Dermis blood vessel endothelial cell (primary cell): Measurements from ENCODE around the gene RNASE2. TPM values are rescaled to one million over a fixed set of nuclear protein-coding genes. Genes with fewer than 3 reads are reported as not detected.
A peak's percentile ranks its signal among the peaks of the same experiment; 100 is the strongest.
"Not testable (repeated sequence)": the region's sequence is repeated elsewhere in the genome, so short reads cannot be mapped to it uniquely, and the experiment has no call there.

Experiments used
- DNase-seq: peaks from one replicate; pipeline ENCODE4 v3.0.0; 2010
- total RNA-seq: library from RNA; depleted of rRNA; stranded (reverse); fragments of >200 nt; gene quantifications from 2 replicates; pipeline ENCODE4 v1.2.3, GENCODE V29; 2014

The RNASE2 gene
- total RNA-seq, 1 donor from 2014 or later: not detected

DNA sequence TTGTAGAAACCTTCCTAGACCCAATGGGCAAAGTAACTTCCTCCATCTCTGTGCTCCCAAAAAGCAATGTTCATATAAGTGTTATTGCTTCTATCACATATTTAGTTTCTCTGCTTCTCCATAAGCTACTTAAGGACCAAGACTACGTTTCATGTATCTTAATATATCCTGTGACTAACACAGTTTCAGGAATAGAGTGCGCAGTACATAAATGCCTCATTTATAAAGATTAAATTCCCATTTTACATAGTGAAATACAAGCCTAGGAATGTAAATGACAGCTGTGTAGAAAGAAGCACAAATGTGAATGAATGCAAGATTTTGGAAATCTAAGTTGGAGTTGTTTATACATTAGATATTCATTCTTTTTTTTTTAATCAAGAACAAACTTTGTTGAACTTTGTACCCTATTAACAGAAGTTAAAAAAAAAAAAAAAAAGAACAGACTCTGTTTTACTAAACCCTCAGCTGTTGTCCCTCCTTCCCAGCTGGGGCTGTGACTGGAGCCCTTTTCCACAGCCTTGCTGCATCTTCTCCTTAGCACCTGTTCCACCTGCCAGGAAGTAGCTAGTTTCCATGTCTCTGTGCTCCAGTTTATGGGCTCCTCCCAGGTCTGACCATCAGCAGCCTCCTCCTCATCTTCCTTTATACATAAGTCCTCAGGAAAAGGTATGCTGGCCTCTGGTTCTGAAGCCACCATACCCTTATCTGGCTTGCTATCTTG is 27.5 kb downstream of the RNASE2 start:
- no peak for DNase-seq

DNA sequence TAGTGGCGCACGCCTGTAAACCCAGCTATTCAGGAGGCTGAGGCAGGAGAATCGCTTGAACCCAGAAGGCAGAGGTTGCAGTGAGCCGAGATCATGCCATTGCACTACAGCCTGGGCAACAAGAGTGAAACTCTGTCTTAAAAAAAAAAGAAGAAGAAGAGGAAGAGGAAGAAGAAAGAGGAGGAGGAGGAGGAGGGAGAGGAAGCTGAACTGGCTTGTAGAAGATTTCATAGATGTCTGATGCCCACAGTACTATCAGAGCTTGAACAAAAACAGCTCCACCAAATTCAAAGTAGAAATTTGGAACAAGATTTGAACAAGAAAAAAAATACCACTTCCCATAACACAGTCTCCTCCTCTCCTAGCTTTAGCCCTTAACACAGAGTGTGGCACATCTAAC is 30.4 kb downstream of the RNASE2 start:
- not testable (repeated sequence) for DNase-seq

DNA sequence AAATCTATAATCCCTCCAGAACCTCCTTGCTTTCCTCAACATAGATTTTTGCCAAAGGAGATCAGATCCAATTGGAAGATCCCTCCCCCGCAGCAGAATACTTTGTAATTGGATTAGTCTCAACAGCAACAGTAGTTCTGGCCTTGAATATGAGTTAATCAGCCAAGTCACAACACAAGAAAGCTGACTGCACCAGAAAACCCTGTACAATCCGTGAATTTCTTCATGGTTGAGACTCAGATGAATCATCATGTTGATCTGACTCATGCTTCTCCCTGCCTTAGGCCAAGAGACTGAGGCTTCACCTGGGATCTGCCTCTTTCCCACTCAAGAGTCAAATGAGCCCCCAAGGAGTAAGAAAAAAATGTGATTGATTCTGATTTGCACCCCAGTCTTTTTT is 31.5 kb downstream of the RNASE2 start:
- DNase-seq: peak; percentile 74

DNA sequence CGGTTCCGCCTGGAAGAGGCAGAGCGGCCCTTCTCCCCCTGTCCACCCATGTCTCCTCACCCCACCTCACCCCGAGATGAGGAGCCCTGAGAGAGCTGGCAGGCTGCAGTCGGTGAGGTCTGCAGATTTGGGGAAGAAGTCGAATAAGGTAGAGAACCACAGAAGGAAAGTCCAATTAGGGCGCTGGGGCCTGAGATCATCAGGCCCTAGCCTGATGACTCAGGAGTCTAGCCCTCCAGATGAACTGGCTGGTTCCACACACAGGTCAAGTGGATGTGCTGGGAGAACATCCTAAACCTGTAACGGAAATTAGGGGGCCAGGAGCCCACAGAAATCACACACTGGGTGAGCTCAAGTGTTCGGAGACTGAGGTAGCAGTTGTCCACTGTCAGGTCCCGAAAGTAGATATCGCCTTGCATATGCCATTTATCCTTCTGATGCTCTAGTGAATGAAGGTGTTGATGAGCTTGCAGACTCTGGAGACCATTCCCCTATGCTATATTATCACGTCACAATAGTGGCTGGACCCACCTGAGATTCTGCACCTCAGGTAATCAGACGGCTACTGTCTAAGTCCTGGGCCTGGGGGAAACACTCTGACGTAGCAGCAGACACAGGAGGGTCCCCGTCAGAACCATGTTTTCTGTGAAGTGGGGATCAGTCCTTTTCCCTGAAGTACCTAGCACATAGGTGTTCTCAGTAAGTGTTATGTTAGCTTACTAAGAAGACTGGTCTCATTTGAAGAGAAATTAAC is 33.6 kb downstream of the RNASE2 start:
- no peak for DNase-seq

DNA sequence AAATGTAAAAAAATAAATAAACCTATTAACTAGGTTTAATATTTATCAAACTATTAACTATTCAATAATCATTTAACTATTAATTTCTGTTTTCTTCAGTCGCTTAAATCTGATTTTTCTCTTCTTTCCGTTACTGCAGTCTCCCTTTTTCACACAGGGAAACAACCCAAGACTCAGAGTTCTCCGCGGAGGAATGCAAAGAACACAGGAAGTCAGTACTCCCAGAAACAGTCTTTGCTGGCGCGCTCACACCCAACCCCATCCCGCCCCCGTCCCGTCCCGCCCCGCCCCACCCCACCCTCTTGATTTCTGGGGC is 34.1 kb downstream of the RNASE2 start:
- no peak for DNase-seq

DNA sequence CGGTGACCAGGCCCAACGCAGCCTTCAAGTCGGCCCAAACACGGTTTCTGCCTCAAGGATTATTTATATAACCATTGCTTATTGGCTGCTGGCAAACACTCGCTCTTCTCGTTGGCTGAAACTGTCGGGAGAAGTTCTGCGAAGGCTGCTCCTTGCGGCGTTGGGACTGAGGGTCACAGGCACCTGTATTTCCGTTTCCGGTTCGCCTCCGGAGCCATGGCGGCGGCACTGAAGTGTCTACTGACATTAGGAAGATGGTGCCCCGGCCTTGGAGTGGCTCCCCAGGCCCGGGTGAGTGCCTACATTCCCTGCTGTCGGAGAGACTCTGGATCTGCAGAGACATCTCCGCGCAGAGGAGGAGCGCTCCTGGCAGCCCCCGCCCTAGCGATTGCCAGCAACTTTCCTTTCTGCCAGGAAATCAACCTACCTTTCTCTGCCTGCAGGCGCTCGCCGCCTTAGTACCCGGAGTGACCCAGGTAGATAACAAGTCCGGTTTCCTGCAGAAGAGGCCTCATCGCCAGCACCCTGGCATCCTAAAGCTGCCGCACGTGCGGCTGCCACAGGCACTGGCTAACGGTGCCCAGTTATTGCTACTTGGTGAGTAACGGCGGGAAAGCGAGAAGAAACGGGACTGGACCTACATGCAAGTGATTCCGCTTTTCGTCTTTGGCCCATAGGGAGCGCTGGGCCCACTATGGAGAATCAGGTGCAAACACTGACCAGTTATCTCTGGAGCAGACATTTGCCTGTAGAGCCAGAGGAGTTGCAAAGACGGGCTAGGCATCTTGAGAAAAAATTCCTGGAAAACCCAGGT is 34.7 kb downstream of the RNASE2 start, which contains the start of gene METTL17:
TSS of gene METTL17 (plus strand) at position 194 of the 814 bp plus-strand sequence. CDS start at position 217, 23 bp downstream.
- peak; percentile 95 for DNase-seq

DNA sequence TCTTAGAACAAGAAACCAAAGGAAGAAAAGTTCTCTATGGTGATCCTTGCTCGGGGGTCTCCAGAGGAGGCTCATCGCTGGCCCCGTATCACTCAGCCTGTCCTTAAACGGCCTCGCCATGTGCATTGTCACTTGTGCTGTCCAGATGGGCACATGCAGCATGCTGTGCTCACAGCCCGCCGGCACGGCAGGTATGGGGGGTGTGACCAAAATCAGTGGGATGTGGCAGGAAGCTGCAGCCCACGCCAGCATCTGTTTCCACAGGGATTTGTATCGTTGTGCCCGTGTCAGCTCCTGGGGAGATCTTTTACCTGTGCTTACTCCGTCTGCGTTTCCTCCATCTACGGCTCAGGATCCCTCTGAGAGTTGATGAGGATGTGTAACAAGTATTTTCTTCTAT is 41.2 kb downstream of the RNASE2 start:
- DNase-seq: no peak

DNA sequence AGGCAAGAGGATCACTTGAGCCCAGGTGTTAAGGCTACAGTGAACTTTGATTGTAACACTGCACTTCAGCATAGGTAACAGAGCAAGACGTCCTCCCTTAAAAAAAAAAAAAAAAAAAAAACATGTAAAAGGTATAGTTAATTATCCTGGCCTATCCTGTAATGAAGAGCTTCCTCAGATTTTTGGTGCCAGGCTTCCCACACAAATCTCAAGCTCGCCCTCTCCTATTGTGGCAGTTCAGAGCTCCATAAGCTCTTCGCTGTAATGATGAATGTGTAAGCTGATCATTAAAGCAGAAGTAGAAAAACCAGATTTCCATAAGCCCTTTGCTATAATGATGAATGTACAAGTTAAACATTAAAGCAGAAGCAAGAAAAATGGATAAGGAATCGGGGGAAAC is 41.8 kb downstream of the RNASE2 start:
- no peak for DNase-seq

DNA sequence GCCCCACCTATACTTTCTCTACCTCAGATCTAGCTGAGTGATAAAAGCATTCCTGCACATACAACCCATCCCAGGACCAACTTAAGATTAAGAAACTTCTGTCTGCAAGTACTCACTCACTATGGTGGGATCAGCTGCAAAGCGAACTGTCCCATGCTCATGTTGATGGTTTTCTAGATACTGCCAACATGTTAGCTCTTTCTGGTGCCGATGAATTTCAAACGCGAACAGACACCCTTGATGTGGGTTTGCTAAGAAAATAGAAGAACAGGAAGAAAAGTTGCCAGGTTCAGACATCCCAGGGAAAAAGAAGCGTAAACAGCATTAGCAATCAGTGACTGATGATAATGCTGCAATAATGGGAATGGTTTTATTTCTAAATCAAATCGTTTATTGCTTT is 42.3 kb downstream of the RNASE2 start:
- no peak for DNase-seq

DNA sequence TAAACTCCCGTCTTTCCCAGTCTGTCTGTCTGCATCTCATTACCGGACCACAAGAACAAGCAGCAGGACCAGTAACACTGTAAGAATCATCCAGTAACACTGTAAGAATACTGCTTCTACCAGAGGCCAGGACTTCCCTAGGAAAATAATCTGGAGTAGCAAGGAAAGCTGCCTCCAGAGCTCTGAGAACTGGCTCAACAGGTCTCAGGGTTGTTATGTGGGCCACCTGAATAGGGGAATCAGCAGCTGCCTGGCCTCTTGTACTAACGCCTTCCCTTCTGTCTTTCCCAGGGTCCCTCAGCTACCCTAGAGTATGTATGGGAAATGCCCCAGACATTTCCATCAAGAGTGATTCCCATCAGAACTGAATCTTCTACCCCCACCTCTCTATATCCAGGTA is 42.9 kb downstream of the RNASE2 start:
- no peak for DNase-seq

DNA sequence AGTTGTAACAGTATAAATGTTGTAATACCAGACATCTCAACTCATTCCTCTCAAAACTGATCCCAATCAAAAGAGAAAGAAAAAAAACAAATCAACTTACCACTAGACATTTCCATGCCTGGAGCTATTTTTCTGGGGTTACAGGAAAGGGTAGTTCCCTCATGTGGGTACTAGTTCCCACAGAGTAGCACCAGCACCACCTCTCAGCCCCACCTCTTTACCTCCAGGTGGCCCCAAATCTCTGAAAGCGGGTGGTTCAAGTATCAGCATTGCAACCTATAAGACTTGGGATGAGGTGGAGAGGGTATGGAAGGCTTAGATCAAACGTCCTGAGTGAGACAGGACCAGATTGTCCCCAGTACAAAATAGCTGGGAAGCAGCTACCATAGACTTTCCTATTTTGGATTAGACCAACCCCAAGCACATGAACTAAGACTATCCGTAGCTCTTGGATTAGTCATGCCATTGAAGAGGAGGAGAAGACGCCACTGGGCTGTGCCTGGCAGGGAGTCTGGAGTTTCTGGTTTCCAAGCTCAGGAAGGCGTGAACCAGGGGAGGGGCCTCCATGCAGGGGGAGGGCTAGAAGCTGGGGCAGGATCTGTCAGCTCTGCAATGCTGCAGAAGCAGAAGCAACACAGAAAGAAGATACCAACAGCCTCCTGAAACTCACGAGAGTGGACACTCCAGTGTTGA is 43.5 kb downstream of the RNASE2 start, which contains the start of gene SLC39A2:
TSS of gene SLC39A2 (plus strand) at position 620 of the 693 bp plus-strand sequence. CDS start 154 bp downstream, outside the sequence.
- DNase-seq: no peak

DNA sequence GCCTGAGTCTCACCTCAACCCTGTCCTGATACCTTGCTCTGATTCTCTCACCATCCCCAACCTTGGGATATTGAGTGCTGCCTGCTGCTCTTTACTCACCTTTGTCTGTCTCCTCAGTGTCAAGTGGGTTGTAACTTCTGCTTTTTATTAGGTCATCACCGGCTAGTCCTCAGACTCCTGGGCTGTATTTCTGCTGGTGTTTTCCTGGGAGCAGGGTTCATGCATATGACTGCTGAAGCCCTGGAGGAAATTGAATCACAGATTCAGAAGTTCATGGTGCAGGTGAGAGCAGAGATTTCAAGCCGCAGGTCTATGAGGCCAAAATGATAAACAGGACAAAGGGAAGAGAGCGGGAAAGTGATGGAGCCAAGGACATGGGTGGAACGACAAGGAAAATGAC is 44.3 kb downstream of the RNASE2 start:
- no peak for DNase-seq

DNA sequence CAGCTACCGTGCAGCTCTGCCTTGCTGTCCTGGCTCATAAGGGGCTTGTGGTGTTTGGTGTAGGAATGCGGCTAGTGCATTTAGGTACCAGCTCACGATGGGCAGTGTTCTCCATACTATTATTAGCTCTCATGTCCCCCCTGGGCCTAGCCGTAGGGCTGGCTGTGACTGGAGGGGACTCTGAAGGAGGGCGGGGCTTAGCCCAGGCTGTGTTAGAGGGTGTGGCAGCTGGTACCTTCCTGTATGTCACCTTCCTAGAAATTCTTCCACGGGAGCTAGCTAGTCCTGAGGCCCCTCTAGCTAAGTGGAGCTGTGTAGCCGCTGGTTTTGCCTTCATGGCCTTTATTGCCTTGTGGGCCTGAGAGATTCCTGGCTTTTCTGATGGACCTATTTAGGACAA is 45.9 kb downstream of the RNASE2 start:
- no peak for DNase-seq

DNA sequence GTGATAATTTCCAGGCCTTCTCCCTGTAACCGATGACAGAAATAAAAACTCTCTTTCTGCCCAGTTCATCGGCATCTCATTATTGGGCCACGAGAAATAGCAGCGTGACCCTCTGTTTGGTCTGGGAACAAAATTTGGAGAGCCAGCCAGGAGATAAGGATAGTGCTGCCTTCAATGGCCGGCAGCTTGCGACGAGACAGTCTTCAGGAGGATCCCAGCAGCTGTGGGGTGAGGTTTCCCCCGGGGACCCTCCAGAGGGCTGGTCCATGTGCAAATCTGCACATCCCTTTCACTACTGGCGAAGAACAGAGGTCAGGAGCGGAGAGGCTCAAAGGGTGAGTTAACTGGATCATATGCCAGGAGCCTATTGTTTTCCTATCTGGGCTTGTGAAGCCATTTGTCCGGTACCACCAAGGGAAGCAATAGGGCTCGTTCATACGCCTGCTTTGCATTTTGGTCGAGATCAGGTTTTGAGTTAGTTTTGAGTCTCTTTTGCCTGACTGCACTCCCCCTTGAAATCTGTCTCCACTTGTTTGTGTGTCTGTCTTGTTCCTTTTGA is 48.6 kb downstream of the RNASE2 start:
- no peak for DNase-seq

Other genes with a start within 250 kb of the RNASE2 start
- gene EDDM3A, start 209.6 kb upstream of the RNASE2 start, total RNA-seq: not detected in 2 replicates
- not detected in 2 replicates for gene EDDM3B, start 187.1 kb upstream of the RNASE2 start, total RNA-seq
- 0.14 and 0.17 TPM in 2 replicates for gene RNASE6, start 174.2 kb upstream of the RNASE2 start, total RNA-seq
- gene RNASE1, start 152.6 kb upstream of the RNASE2 start, total RNA-seq: 28.6 and 64.0 TPM in 2 replicates
- gene RNASE3, start 64.1 kb upstream of the RNASE2 start, total RNA-seq: not detected in 2 replicates
- 32.8 and 32.9 TPM in 2 replicates for gene METTL17, start 34.5 kb downstream of the RNASE2 start, total RNA-seq
- gene SLC39A2, start 43.8 kb downstream of the RNASE2 start, total RNA-seq: not detected in 2 replicates
- 3.3 and 3.6 TPM in 2 replicates for gene NDRG2, start 69.6 kb downstream of the RNASE2 start, total RNA-seq
- not detected in 2 replicates for gene TPPP2, start 74.7 kb downstream of the RNASE2 start, total RNA-seq
- not detected in 2 replicates for gene RNASE13, start 79.3 kb downstream of the RNASE2 start, total RNA-seq
- not detected in 2 replicates for gene RNASE7, start 86.9 kb downstream of the RNASE2 start, total RNA-seq
- gene RNASE8, start 102.3 kb downstream of the RNASE2 start, total RNA-seq: not detected in 2 replicates
- gene ARHGEF40, start 114.8 kb downstream of the RNASE2 start, total RNA-seq: 6.2 and 7.3 TPM in 2 replicates
- 5.1 and 7.0 TPM in 2 replicates for gene ZNF219, start 143.2 kb downstream of the RNASE2 start, total RNA-seq
- gene TMEM253, start 145.6 kb downstream of the RNASE2 start, total RNA-seq: 0.19 TPM in 1 of 2 replicates, not detected in the other
- gene OR5AU1, start 200.6 kb downstream of the RNASE2 start, total RNA-seq: not detected in 2 replicates